NCI-H1048 (cell line): ENCODE results near the gene PSAPL1.

Experiments
- DNase-seq: peaks from one replicate; lab custom pipeline; 2025; lab: John Stamatoyannopoulos, UW

PSAPL1 gene

GRCh38 chr4:7381890-7382633 is 52.7 kb downstream of the PSAPL1 start:
- DNase-seq, result no peak

- no peak for DNase-seq
Measured at GRCh38 chr4:7381221-7381889, 53.4 kb downstream of the PSAPL1 start.
